ENCODE measurements around the gene DCT.
A peak's percentile ranks its signal among the peaks of the same experiment; 100 is the strongest.

Gene DCT

GRCh38 chr13:94416454-94417080, 62.9 kb downstream of the DCT start:
- peak; percentile 77 for TF ChIP-seq CTCF (IDR thresholded peaks at IDR 0.05; ENCODE audit: low read depth, low read length, missing control alignments)
- peak; percentile 9 for DNase-seq
- Histone ChIP-seq H3K4me3 (ENCODE audit: low read depth, low read length) (no peak overlapping the region), H3K36me3 (replicated peaks) (no peaks in the 10 kb centered on the region), H3K27ac (no peak overlapping the region), H3K27me3 (replicated peaks) (no peaks in the 10 kb centered on the region)
- in situ Hi-C loops (cut with HindIII; ENCODE audit: low pct_ligation_motif_present, low sequenced_read_pairs) = no loop called here

- no peak overlapping the region for H3K4me3 ChIP-seq (ENCODE audit: low read depth, low read length)
- TF ChIP-seq CTCF (IDR thresholded peaks at IDR 0.05; ENCODE audit: low read depth, low read length, missing control alignments) = no peak
- no peaks in the 10 kb centered on the region for H3K36me3 ChIP-seq (replicated peaks)
- DNase-seq = no peak
- no peaks in the 10 kb centered on the region for H3K27me3 ChIP-seq (replicated peaks)
- H3K27ac ChIP-seq = no peak overlapping the region
- in situ Hi-C loops (cut with HindIII; ENCODE audit: low pct_ligation_motif_present, low sequenced_read_pairs) = no loop called here
Observed at GRCh38 chr13:94415500-94416237, 63.8 kb downstream of the DCT start.

GRCh38 chr13:94414708-94415107, 64.8 kb downstream of the DCT start:
- in situ Hi-C loops (cut with HindIII; ENCODE audit: low pct_ligation_motif_present, low sequenced_read_pairs) = no loop called here

GRCh38 chr13:94414141-94414540, 65.3 kb downstream of the DCT start:
- H3K4me3 ChIP-seq (ENCODE audit: low read depth, low read length) = no peak overlapping the region
- no peak for DNase-seq
- H3K27me3 ChIP-seq (replicated peaks) = no peaks in the 10 kb centered on the region
- in situ Hi-C loops (cut with HindIII; ENCODE audit: low pct_ligation_motif_present, low sequenced_read_pairs) = no loop called here
- H3K36me3 ChIP-seq (replicated peaks) = no peaks in the 10 kb centered on the region
- no peak overlapping the region for H3K27ac ChIP-seq
- TF ChIP-seq CTCF (IDR thresholded peaks at IDR 0.05; ENCODE audit: low read depth, low read length, missing control alignments) = no peak

More at GRCh38 chr13:94414708-94415107, 64.8 kb downstream of the DCT start:
- H3K27ac ChIP-seq = no peak overlapping the region
- DNase-seq = no peak
- no peaks in the 10 kb centered on the region for H3K36me3 ChIP-seq (replicated peaks)
- H3K27me3 ChIP-seq (replicated peaks) = no peaks in the 10 kb centered on the region
- TF ChIP-seq CTCF (IDR thresholded peaks at IDR 0.05; ENCODE audit: low read depth, low read length, missing control alignments) = no peak
- H3K4me3 ChIP-seq (ENCODE audit: low read depth, low read length) = no peak overlapping the region

GRCh38 chr13:94413598-94413944, 65.9 kb downstream of the DCT start:
- in situ Hi-C loops (cut with HindIII; ENCODE audit: low pct_ligation_motif_present, low sequenced_read_pairs) = no loop called here
- no peak for TF ChIP-seq CTCF (IDR thresholded peaks at IDR 0.05; ENCODE audit: low read depth, low read length, missing control alignments)
- no peak overlapping the region for H3K4me3 ChIP-seq (ENCODE audit: low read depth, low read length)
- no peak overlapping the region for H3K27ac ChIP-seq
- no peaks in the 10 kb centered on the region for H3K36me3 ChIP-seq (replicated peaks)
- H3K27me3 ChIP-seq (replicated peaks) = no peaks in the 10 kb centered on the region
- no peak for DNase-seq

Data from brain microvascular endothelial cell (primary cell).